ENCODE results near the gene PCDH10. TPM values are rescaled to one million over a fixed set of nuclear protein-coding genes. Genes with fewer than 3 reads are reported as not detected.

Gene PCDH10
- total and polyA plus RNA-seq, 10 of the 15 experiments (the other 5 are each of a cell fraction or from before 2014, with no cell fraction given): under 0.01 to 0.38 (median 0.02) TPM; not detected in 6

DNA sequence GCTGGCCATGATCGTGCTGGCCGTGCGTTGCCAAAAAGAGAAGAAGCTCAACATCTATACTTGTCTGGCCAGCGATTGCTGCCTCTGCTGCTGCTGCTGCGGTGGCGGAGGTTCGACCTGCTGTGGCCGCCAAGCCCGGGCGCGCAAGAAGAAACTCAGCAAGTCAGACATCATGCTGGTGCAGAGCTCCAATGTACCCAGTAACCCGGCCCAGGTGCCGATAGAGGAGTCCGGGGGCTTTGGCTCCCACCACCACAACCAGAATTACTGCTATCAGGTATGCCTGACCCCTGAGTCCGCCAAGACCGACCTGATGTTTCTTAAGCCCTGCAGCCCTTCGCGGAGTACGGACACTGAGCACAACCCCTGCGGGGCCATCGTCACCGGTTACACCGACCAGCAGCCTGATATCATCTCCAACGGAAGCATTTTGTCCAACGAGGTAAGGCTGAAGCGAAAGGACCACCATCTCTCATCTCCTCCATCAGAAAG, 3.3 kb downstream of the PCDH10 start (continued):
- TF ChIP-seq TCF12 (IDR thresholded peaks at IDR 0.05; ENCODE audit: low read depth, low read length) (no peak), BHLHE40 (IDR thresholded peaks at IDR 0.05; ENCODE audit: borderline replicate concordance in 1 of 2, low read depth in 2 of 2, low read length in 1 of 2) (no peak), FOS (IDR thresholded peaks at IDR 0.05; ENCODE audit: borderline replicate concordance, extremely low read depth, insufficient read length) (no peak), BACH1 (IDR thresholded peaks at IDR 0.05; ENCODE audit: borderline replicate concordance) (no peak), CHD1 (IDR thresholded peaks at IDR 0.05; ENCODE audit: low read depth, low read length) (no peak), YY1 (IDR thresholded peaks at IDR 0.05; ENCODE audit: low read depth, low read length) (no peak), PAX5 (IDR thresholded peaks at IDR 0.05; ENCODE audit: borderline replicate concordance, low read depth, low read length) (no peak)
- TF ChIP-seq, protein P1, sequence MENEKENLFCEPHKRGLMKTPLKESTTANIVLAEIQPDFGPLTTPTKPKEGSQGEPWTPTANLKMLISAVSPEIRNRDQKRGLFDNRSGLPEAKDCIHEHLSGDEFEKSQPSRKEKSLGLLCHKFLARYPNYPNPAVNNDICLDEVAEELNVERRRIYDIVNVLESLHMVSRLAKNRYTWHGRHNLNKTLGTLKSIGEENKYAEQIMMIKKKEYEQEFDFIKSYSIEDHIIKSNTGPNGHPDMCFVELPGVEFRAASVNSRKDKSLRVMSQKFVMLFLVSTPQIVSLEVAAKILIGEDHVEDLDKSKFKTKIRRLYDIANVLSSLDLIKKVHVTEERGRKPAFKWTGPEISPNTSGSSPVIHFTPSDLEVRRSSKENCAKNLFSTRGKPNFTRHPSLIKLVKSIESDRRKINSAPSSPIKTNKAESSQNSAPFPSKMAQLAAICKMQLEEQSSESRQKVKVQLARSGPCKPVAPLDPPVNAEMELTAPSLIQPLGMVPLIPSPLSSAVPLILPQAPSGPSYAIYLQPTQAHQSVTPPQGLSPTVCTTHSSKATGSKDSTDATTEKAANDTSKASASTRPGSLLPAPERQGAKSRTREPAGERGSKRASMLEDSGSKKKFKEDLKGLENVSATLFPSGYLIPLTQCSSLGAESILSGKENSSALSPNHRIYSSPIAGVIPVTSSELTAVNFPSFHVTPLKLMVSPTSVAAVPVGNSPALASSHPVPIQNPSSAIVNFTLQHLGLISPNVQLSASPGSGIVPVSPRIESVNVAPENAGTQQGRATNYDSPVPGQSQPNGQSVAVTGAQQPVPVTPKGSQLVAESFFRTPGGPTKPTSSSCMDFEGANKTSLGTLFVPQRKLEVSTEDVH (IDR thresholded peaks at IDR 0.05; ENCODE audit: low read depth, partially characterized antibody): no peak

DNA sequence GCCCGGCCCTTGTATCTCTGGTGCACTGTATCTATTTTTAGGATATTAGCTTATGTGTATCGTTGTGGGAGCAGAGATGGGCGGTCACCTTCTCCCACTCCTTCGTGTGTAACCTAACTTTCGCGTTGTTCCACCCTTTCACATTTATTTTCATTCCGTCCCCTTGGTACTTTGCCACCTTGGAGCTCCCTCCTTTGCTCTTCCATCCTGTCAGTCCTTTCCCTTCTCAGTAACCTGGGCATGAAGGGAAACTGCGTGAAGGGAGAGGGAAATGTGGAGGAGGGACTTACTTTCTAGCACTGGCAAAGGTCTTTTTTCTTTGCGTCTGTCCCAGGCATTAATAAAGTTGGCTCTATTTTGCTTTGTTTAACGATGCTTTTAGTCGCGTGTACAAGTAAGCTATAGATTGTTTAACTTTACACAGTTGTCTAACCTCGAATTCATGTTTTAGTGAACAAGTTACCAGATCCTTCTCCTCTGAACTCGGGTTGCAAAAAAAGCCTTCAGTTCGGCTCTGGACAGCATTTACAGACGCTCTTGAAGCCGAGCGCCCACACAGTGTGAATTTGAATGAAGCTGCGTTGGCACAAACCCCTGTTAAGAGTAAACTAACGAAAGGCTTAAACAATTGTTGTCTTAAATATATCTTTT, 3.9 kb downstream of the PCDH10 start:
- Histone ChIP-seq H3K4me3 (no peak overlapping the region), H3K27ac (ENCODE audit: control insufficient read depth, insufficient read depth) (no peak overlapping the region), H3K4me1 (ENCODE audit: control insufficient read depth, insufficient read depth, low read length) (no peaks in the 10 kb centered on the region), H3K27me3 (replicated peaks in 1 of 2; ENCODE audit: control insufficient read depth in 2 of 2, insufficient read depth in 2 of 2, low read length in 1 of 2) (peaks cover 6 to 18% of the 10 kb centered on the region in 2 experiments), H3K4me2 (ENCODE audit: control insufficient read depth, insufficient read depth) (no peak overlapping the region), H3K9ac (ENCODE audit: control insufficient read depth, insufficient read depth, low read length) (no peak overlapping the region), H3K9me3 (replicated peaks; ENCODE audit: control insufficient read depth, insufficient read depth, low read length) (no peaks in the 10 kb centered on the region; the same call in 1 of the 3 replicates), H2AFZ (ENCODE audit: control insufficient read depth, low read depth, low read length) (no peak overlapping the region), H3K79me2 (ENCODE audit: control insufficient read depth, insufficient read depth, low read length) (no peaks in the 10 kb centered on the region), H4K20me1 (ENCODE audit: control insufficient read depth, insufficient read depth) (no peaks in the 10 kb centered on the region), H3K36me3 (ENCODE audit: control insufficient read depth in 2 of 2, insufficient read depth in 2 of 2, low read length in 1 of 2) (no peaks in the 10 kb centered on the region)
- intact Hi-C loops (cut with micrococcal nuclease; ENCODE audit: unreplicated experiment) (no loop called here), in situ Hi-C loops (cut with MboI) (no loop called here)
- DNase-seq (ENCODE audit: low read depth, low spot score) (no peak), FAIRE-seq (no peak), ATAC-seq (no peak)
- WGBS (ENCODE audit: insufficient coverage, insufficient replicate concordance, low lambda C conversion rate, missing lambda C conversion rate): 13% methylated on average over 20 of the region's 20 CpGs
- ChIA-PET SMC1A (ENCODE audit: uncharacterized antibody, unreplicated experiment) (interaction anchor here (1.0 to 1.9 kb wide), 3 partner anchors 10 to 686 kb away, joined by 3 to 6 read pairs (median 4); no protein-coding TSS in a partner anchor), CTCF (interaction anchor here (0.8 to 3.0 kb wide), 6 partner anchors 10 to 768 kb away, joined by 3 to 16 read pairs (median 10); no protein-coding TSS in a partner anchor), RAD21 (ENCODE audit: unreplicated experiment) (interaction anchor here (2.1 to 2.6 kb wide), 3 partner anchors 10 to 168 kb away, joined by 7 to 12 read pairs (median 12); no protein-coding TSS in a partner anchor), POLR2A (interaction anchor here (1.3 kb wide), 1 partner anchor 16 kb away, joined by 5 read pairs; no protein-coding TSS in a partner anchor)
- no TSS peak for BruUV-seq (replicated peaks)
- TF ChIP-seq KDM1A (IDR thresholded peaks at IDR 0.05; ENCODE audit: borderline replicate concordance) (no peak), NFYB (IDR thresholded peaks at IDR 0.05; ENCODE audit: insufficient read depth, low read depth, low read length) (no peak), KLF5 (IDR thresholded peaks at IDR 0.05; ENCODE audit: partially characterized antibody) (no peak), CHD4 (IDR thresholded peaks at IDR 0.05) (no peak), CEBPB (IDR thresholded peaks at IDR 0.05; ENCODE audit: borderline replicate concordance in 1 of 2, low read depth in 2 of 2, low read length in 2 of 2) (no peak), TCF7 (IDR thresholded peaks at IDR 0.05; ENCODE audit: borderline replicate concordance) (no peak), BMI1 (IDR thresholded peaks at IDR 0.05; ENCODE audit: borderline replicate concordance) (no peak), EED (IDR thresholded peaks at IDR 0.05; ENCODE audit: low read depth) (no peak), IRF4 (IDR thresholded peaks at IDR 0.05; ENCODE audit: low read depth, low read length) (no peak), POU2F2 (IDR thresholded peaks at IDR 0.05; ENCODE audit: borderline replicate concordance, low read depth, low read length) (no peak), RB1 (IDR thresholded peaks at IDR 0.05; ENCODE audit: borderline replicate concordance) (no peak)
- TF ChIP-seq, protein P2, sequence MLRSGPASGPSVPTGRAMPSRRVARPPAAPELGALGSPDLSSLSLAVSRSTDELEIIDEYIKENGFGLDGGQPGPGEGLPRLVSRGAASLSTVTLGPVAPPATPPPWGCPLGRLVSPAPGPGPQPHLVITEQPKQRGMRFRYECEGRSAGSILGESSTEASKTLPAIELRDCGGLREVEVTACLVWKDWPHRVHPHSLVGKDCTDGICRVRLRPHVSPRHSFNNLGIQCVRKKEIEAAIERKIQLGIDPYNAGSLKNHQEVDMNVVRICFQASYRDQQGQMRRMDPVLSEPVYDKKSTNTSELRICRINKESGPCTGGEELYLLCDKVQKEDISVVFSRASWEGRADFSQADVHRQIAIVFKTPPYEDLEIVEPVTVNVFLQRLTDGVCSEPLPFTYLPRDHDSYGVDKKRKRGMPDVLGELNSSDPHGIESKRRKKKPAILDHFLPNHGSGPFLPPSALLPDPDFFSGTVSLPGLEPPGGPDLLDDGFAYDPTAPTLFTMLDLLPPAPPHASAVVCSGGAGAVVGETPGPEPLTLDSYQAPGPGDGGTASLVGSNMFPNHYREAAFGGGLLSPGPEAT (IDR thresholded peaks at IDR 0.05; ENCODE audit: low read depth): no peak
